Mammary epithelial cell (primary cell): ENCODE measurements around the gene PSMD12.

Experiments used
- CTCF ChIP-seq, 2 donors: IDR thresholded peaks in 1 of 2; conservative IDR thresholded peaks in 1 of 2; 2 replicates each; pipeline ENCODE4 v1.5.1; 2011 to 2012; ENCODE audit warnings: inconsistent platforms in 2 of 2, low read length in 2 of 2, mild to moderate bottlenecking in 2 of 2, control low read depth in 1 of 2, low read depth in 1 of 2; ENCODE audit not compliant: insufficient read depth in 1 of 2; ENCODE audit errors: extremely low read depth in 1 of 2
- EZH2 ChIP-seq: IDR thresholded peaks from 2 replicates; pipeline ENCODE4 v1.6.1; 2012; ENCODE audit warnings: low read length, inconsistent platforms, borderline replicate concordance

GRCh38 chr17:67381929-67382257 is 15.5 kb upstream of the PSMD12 start:
- no peak for TF ChIP-seq CTCF (conservative IDR thresholded peaks at IDR 0.05 in 1 of 2, IDR thresholded peaks at IDR 0.05 in 1 of 2; ENCODE audit: extremely low read depth in 1 of 2, insufficient read depth in 1 of 2, low read depth in 1 of 2, low read length in 2 of 2)
- TF ChIP-seq EZH2, result no peak
